Femur (tissue), 1 donor: Measurements from ENCODE around the gene PLIN5.
"Not testable (repeated sequence)": the region's sequence is repeated elsewhere in the genome, so short reads cannot be mapped to it uniquely, and the experiment has no call there.

Experiments used
- DNase-seq: peaks from one replicate; pipeline ENCODE4 v3.0.0-alpha.2; 2017

PLIN5 gene

DNA sequence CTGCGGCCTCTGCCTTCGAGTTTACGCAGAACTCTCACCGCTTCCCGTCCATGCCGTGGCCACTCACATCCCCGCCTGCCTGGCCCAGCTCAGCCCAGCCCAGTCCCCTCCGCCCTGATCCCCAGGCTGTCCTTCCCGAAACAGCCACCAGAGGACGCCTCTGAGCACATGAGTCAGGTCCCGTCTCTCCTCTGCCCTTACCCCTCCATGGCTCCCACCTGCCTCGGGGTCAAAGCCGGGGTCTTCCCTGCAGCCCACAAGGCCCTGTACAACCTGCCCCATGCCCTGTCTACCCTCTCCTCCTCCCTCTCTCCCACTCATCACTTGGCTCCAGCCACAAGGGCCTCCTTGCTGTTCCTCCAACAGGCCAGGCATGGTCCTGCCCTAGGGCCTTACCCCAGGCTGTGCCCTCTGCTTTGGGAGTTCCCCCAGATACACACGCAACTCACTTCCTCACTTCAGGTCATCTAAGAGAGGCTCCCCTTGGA is 32.6 kb upstream of the PLIN5 start:
- DNase-seq, result peak; percentile 72

DNA sequence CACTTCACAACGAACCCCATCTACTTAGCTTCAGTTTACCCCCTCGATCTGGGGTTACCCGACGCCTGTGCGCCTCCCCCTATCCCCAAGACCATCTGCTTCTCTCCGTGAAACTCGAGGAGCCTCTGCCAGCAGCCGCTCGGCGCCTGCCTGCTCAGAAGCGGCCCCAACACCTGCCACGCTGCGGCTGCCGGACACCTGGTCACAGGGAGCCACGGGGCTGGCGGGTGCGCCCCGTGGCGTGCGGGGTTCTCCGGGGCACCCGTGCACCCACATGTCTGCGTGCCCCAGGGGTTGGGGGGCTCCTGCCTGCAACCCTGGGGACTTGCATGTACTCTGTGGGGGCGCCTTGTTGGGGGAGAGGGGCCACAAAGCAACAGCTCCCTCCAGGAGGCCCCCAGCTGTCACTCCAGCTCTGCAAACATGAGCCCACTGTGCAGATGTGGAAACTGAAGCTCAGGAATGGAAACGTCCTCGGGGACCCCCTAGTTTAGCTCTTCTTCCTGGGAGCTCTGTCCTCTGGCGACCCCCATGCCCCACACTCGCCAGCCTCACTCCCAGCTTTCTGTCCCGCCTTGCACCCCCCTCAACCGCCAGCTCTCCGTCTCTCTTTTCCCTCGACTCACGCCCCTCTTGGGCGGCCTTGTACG is 31.5 kb upstream of the PLIN5 start:
- no peak for DNase-seq

DNA sequence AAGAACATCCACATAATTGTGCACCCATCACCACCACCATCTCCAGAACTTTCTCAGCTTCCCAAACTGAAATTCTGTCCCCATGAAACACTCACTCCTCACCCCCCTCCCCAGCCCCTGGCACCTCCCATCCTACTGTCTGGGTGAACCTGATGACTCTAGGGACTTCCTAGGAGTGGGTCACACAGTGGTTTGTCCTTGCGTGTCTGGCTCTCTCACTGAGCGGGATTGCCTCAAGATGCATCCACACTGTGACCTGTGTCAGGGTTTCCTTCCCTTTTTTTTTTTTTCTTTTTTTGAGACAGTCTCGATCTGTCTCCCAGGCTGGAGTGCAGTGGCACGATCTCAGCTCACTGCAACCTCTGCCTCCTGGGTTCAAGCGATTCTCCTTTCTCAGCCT is 28.5 kb upstream of the PLIN5 start:
- DNase-seq, result not testable (repeated sequence)

DNA sequence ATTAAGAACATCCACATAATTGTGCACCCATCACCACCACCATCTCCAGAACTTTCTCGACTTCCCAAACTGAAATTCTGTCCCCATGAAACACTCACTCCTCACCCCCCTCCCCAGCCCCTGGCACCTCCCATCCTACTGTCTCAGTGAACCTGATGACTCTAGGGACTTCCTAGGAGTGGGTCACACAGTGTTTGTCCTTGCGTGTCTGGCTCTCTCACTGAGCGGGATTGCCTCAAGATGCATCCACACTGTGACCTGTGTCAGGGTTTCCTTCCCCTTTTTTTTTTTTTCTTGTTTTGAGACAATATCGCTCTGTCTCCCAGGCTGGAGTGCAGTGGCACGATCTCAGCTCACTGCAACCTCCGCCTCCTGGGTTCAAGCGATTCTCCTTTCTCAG is 27.1 kb upstream of the PLIN5 start:
- DNase-seq, result not testable (repeated sequence)

DNA sequence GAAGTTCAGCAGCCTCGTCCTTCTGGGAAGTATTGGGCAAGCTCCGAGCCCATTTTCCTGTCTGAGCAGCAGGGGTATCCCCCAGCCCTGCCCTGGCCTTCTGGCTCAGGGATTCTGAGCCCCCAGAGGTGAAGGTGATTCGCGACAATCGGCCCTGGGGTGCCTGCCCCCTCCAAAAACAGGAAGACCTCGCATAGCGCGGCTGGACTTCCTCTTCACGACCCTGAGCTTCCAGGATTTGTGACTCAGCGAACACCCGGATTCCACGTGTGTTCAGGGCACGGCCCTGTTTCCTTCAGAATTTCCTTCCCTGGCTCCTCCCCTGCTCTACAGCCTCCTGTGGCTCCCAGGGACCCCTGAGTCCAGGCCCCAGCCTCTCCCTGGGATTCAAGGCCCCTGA is 24.5 kb upstream of the PLIN5 start, which contains the start of gene SEMA6B:
TSS of gene SEMA6B (minus strand) at position 116 of the 400 bp plus-strand sequence. CDS start 1,227 bp downstream, outside the sequence.
- no peak for DNase-seq

DNA sequence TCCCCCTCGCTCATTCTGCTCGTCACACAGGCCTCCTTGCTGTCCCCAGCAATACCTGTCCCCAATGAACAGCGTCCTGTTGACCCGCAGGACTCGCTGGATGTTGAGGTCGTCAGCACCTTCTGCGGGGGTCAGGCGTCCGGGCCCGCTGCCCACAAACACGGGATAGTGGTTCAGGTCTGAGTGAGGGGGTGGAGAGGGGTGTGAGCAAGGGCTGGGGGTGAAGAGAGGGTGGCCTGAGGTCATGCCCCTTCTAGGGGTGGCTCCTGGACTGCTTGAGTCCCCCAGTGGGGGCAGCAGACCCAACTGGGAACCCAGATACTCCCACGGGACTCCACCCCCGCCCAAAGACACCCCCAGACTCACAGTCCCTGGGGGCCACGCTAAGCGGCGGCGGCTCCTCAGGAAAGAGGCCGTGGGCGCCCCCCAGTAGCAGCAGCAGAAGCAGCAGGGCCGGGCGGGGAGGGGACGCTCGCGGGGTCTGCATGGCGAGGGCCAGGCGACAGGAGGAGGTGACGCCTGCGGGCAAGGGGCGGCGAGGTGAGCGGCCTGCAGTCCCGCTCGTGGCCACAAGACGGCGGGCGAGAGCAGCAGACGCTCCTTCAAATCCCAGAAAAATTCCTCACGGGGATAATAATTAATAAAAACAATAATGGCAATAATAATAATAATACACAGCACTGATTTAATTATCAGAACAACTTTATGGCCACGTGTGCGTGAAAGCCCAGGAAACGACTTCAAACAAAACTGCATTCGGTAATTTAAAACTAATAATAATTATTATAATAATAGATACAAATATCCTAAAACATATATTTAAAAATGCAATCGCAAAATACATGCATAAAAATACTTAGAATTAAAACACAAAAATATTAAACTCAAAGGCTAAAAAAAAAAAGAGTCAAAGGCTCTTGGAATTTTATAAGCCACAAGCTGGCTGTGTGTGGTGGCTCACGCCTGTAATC is 23.2 kb upstream of the PLIN5 start:
- DNase-seq, result no peak

DNA sequence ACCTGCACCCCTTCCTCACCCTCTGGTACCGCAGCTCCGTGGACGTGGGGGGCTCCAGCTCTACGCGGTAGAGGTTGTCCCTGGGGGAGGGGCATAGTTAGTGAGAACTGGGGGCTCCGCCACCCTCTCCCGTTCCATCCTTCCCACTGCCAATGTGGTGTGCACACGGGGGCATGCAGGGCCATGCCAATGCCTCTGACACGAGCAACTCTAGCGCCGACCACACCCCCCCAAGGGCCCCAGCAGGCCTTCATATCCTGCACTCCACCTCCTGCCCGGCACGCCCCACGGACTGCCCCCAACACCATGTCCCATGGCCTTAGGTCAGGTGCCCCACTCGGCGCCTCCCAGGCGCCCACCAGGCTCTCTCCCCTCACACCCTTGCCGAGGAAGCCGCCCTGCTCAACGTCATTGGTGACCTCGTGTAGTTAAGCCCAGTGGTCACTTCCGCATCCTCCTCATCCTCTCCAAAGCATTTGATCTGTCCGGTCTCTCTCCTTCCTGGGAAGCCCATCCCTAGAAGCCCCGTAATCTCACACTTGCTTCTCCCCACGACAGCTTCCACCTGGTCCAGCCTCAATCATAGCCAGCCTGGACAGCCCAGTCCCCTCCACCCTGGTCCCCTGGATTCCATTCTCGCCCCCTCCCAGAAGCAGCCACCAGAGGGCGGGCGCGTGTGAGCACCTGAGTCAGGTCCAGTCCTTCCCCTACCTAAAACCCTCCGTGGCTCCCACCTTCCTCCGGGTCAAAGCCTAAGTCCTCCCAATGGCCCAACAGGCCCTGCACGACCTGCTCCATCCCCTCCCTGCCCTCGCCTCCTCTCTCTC is 22.3 kb upstream of the PLIN5 start:
- no peak for DNase-seq

DNA sequence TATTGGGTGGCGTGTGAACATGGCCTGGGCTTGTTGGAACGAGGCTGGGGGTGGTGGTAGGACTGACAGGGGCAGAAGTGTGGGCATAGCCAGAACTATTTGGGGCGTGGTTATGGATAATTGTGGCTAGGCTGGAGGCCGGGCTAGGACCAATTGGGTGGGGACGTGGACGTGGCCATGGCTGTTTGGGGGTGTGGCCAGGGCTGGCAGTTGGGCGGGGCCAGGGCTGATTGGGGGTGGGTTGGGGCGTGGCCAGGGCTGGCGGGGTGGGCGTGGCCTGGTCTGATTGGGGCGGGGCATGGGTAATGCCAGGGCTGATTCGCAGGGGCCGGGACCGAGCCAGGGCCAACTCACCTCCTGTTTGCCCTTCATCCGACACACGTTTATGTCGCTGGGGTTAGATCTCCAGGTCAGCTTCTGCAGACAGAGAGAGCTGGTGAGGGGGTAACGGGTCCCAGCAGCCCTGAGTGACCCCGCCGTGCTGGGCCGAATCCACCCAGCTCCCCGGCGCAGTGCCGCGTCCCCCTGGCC is 21.6 kb upstream of the PLIN5 start:
- DNase-seq, result no peak

DNA sequence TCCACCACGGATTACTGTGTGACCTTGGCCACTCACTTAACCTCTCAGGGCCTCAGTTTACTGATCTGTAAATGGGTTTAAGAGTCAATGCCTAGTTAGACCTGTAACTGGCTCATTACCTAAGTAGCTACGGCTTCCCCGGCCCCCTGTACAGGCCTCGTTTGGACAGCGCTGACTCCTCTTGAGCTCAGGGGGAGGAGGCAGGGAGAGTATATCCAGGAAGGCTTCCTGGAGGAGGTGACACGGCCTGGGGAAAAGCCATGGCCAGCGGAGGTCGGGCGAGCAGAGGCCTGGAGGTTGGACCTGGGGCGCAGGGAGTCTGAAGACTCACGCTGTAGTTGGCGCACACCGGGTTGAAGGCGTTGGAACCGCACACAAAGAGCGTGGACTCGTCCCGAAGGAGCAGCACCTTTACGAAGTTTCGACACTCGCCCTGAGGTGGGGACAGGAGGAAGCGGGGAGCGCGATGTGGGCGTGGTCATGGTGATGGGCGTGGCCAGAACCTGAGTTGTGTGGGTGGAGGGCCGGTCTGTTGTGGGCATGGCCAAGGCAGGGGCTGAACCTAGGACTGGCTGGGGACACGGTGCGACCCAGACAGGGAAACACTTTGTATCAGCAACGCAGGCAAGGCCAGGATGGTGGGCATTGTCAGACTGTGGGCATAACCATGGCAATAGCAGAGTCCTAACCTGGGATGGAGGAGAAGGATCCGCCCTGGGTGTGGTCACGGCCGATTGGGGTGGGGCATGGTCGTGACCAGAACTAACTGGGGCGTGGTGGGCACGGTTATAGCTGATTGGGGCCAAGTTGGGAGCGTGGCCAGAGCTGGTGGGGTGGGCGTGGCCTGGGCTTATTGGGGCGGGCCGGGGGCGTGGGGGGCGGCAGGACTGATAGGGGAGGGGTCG is 20.9 kb upstream of the PLIN5 start:
- no peak for DNase-seq

DNA sequence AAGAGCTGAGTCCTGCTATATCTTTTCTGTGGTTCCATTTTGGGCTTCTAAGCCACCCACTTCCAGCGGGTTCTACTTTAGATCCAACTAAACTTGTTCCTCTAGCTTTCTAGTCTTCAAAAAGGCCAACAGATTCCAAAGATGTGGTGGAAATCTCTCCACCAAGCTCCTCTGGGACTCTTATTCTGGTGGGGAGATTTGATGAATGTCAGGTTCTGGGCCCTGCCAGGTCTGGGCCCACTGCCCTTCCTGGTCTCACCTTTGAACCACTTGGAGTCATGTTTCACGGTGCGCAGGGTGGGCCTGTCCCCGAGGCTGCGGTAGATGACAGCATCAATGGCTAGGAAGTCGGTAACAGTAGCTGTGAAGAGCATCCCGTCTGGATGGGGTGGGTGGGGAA is 19.7 kb upstream of the PLIN5 start:
- DNase-seq, result no peak

DNA sequence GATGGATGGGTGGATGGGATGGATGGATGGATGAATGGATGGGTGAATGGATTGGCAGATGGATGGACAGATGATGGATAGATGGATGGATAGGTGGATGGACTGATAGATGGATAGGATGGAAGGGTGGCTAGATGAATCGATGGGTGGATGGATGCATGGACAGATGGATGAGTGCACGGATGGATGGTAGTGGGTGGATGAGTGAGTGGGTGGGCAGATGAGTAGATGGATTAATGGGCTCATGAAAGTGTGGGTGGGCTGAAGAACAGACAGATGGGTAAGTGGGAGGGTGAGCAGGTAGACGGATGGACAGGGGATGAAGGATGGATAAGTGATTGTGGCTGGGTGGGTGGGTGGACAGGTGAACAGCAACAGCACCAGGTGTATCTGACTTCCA is 18.8 kb upstream of the PLIN5 start:
- DNase-seq, result no peak

DNA sequence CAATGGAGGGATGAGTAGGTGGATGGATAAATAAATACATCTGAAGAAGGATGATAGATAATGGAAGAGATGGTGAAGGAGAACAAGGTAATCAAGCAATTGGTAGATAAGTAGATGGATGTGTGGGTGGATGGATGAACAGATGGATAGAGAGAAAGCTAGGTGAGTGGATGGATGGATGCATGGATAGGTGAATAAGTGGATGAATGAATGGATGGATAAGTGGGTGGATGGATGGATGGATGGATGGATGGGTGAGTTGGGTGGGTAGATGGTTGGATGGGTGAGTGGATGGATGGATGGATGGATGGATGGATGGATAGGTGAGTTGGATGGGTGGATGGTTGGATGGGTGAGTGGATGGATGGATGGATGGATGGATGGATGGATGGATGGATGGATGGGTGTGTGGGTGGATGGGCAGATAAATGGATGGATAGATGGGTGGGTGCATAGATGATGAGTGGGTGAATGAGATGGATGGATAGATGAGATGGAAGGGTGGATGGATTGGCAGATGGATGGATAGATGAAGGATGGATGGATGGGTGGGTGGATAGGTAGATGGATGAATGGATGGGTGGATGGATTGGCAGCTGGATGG is 18.2 kb upstream of the PLIN5 start:
- DNase-seq, result no peak

DNA sequence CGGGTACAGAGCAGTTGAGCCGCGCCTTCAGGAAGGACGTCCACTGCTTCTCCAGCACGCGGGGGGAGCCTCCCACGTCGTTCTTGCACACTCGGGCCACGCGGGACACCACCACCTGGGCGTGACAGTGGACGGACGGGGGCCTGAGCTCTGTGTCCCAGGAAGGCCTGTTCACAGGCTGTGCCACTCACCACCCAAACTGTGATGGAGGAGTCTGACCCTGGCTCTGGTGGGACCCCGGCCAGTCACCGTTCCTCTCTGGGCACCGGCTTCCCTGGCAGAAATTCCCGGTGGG is 17.4 kb upstream of the PLIN5 start:
- no peak for DNase-seq

DNA sequence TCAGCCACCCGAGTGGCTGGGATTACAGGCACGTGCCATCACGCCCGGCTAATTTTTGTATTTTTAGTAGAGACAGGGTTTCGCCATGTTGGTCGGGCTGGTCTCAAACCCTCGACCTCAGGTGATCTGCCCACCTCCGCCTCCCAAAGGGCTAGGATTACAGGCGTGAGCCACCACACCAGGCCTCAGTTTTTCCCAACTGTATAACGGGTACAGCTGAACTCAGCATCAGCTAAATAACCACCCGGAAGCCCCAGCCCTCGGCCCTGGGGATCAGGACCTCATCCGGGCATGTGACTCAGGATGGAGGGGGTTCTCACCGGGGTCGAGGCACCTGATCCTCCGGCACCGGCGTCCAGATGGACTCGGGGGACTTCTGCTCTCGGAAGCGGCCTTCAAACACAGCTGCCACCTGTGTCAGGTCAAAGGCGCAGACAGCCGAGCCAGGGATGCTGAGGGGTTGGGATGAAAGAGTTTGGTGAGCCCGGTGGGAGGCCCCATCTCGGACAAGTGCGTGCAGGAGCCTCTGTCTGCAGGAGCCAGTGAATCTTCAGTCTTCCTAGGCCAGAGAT is 15.5 kb upstream of the PLIN5 start:
- DNase-seq, result no peak

DNA sequence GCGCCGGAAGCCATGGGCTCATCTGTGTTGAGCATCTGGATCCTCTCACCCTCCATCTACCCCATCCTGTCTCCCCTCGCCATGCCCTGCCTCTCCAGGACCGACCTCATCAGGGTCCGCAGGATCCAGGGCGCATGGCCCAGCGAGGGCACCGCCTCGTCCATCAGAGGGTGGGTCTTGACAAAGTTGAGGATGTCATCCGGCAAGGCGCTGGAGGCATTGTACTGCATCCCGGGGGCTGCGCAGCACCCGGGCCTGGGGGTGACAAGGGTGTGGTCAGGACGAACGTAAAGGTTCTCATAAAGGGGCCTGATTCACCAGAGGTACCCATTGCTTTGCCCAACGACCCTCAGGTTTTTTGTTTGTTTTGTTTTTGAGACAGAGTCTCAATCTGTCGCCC is 15.0 kb upstream of the PLIN5 start:
- DNase-seq, result no peak

DNA sequence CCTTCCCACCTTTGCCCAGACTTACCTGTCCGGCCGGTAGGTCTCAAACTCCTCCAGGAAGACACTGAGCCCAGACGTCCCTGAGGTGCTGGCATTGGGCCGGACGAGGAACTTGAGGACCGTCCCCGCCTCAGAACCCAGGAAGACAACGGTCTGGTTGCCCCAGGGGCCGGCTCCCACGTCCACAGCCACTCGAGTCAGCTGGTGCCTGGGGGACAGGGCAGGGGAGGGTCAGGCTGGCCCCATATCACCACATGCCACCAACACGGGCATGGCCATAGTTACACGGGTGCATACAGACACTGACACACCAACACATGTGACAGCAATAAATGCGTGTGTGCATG is 13.2 kb upstream of the PLIN5 start:
- DNase-seq, result no peak

DNA sequence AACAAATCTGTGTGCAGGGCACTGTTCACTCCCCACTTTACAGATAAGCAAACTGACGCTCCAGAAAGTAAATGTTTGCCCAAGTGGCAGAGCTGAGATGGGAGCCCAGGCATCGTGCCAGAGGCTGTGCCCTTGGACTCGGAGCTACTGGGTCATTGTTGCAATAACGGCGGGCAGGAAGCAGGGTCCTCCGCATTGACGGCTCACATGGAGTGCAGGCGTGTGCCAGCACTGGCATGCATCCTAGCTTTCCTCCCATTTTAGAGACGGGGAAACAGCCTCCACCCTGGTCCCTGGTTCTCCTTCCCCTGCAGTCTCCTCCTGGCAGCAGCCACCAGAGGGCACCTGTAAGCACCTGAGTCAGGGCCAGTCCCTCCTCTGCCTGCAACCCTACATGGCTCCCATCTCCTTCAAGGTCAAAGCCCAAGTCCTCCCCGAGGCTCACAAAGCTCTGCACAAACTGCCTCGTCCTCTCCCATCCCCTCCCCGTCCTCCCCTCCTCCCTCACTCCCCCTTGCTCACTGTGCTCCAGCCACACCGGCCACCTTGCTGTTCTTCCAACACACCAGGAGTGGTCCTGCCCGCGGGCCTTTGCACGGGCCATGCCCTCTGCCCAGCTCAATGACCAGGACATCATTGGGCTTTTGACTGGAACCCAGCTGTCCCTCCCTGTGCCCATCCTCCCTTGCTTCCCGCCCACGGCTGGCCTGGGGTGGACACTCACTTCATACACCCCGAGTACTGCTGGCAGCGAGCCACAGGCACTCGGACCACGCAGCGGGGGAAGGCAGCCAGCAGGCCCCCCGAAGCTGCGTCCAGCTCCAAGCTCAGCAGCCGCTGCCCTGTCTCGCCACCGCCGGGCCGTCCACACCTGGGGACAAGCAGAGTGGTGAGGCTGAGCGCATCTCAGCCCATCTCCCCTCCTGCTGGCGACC is 12.5 kb upstream of the PLIN5 start:
- no peak for DNase-seq

DNA sequence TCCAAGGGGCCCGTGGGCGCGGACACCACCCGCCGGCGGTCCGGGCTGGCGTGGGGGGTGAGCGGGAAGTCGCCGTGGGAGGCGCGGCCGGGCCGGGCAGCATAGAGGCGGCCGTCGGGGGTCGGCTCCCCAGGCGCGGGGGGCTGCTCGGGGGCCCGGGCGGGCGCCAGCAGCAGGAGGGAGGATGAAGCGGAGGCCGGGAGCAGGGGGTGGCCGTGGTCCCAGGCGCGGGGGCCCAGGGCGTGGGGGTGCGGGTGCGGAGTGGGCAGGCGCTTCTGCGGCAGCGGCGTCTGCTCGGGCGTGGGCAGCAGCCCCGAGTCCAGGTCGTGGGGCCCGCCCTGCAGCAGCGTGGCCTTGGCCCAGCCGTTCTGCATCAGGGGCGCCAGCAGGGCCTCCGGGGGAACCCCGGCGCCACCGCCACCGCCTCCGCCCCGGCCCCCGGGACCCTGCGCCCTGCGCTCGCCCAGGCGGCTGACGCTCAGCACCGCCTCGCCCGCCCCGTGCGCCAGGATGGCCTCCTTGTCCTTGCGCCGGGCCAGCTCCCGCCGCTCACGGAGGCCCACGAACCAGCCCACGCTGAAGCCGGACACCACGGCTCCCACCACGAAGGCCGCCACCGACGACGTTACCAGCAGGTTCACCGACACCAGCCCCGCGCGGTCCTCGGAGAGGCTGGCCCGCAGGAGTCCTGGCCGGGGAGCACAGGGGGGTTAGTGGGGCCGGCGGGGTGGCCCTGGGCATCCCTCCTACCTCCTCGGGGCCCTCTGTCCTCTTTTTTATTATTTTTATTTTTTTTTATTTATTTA is 9.0 kb upstream of the PLIN5 start:
- no peak for DNase-seq
